ENCODE data around the gene MEF2A.
A peak's percentile ranks its signal among the peaks of the same experiment; 100 is the strongest.

The MEF2A gene

DNA sequence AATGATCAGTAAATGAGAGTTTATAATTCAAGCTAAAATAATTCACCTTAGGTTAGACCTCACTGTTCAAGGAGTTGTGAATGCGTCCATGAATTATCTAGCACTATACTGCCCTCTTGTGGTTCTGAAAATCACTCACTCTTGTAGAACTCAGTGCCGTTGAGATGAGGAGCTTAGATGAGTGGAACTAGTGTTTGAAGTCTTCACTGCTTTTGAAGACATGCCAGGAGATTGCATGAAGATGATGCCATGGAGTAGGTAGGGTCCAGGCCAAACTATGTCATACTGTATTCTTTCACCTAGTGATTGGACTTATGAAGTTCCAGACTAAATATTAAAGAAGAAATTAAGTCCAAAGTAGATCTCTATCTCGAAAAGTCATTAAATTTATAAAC is 138.7 kb downstream of the MEF2A start:
- DNase-seq (ENCODE audit: low read depth), result peak; percentile 71

DNA sequence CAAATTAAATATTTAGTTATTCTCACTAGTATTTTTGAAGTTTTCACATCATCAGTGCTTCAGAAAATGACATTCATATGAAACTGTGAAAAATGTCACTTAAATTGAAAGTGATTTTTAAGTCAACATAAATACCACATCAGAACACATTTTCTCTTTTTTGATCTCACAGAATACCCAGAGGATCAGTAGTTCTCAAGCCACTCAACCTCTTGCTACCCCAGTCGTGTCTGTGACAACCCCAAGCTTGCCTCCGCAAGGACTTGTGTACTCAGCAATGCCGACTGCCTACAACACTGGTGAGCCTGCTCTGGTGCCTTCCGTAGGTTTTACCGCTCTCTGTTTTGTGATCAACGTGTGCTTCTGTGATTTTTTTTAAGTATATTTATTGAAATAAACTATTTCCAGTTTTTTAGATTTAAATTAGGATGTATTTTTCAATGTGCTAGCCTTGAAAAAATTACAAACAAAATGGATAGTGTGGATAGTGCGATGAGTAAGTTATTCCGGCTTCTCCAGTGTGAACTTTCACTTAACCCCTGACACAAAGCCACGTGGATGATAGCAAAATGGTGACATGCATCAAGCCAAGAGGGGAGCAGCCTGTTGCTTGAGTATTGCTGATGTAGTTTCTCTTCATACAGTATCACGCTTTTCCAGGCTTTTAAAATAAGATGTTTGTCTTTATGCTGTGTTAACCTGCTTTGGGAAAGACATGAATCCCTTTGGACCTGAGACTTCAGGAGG is 140.9 kb downstream of the MEF2A start:
- DNase-seq (ENCODE audit: low read depth), result no peak

DNA sequence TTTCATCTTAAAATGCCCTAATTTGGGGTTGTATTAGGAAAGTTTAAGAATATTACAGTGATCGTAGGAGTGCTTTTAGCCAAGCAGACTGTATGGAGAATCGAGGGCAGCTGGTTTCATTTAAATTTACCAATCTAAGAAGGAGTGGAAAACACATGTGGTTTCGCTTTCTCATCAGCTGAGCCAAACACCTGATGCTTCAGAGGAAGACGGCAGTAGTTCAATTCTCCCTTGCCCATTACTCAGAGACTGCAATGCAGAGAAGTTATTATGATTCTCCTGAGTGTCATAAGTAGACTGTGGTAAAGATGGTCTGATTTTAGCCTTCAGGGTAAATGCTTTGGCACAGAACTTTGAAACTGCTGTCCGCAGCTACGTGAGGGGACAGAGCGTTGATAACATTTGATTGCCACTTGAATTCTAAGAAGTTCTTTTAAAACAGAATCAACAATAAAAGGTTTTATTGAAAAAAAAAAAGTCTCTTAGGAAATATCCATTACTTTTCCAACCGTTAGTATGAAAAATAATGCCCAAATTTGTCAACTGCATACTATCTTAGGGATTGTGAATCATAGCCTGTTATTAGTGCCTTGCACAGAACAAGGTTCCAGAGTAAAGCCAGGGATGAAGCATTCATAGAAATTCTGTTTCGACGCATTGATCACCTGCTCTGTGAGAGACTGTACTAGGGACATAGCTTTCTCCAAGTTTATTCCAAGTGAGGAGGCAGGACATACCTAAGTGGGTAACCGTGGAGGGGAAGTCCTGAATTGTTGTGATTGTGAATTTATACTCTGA is 141.9 kb downstream of the MEF2A start:
- DNase-seq (ENCODE audit: low read depth), result no peak

DNA sequence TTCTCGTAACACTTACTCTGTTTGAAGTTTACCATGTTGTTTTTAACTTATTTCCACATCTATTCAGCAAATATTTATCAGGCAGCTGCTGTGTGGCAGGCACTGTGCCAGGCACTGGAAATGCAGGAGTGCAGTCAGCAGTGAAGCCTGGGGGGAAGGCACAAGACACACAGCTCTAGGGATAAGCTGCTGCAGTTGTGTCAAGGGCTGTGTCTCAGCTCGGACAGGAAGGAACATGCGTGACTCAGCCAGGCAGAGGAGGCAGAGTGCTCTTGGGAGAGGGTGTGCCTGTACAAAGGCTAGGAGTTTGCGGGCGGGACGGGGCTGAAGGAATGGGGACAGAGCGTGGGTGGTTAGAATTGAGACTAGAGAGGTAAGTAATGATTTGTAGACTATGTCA is 142.8 kb downstream of the MEF2A start:
- peak; percentile 79 for DNase-seq (ENCODE audit: low read depth)

DNA sequence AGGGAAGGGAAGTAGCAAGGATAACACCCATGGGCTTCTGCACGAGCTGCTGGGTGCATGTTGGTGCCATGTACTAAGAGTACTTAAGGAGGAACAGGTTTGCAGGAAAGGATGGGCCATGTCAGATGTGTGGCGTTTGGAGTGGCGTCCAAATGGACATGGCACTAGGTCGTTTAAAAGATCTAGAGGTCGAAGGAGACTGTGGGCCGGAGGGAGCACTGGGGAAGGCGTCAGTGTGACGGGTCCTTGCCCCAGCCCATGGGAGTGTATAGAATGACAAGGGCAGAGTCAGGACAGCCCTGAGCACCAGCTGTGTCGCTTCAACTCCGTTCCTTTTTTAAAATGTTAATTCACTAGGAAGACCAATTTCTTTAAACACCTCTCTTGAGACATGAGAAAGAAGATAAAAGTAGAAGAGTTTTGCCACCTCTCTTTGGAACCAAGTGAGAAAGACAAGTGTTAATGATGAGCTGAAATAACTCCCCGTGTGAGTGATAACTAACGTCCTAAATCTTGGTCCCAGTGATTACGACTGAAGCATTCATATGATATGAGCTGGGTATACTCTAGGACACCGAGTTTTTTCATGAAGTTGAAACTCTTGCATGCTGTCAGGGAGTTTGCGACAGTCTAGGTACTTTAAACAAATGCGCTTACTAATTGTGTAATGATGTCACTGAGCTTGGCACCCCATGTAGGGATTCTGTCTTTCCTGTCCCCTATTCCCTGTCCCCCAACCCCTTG is 143.6 kb downstream of the MEF2A start:
- no peak for DNase-seq (ENCODE audit: low read depth)

DNA sequence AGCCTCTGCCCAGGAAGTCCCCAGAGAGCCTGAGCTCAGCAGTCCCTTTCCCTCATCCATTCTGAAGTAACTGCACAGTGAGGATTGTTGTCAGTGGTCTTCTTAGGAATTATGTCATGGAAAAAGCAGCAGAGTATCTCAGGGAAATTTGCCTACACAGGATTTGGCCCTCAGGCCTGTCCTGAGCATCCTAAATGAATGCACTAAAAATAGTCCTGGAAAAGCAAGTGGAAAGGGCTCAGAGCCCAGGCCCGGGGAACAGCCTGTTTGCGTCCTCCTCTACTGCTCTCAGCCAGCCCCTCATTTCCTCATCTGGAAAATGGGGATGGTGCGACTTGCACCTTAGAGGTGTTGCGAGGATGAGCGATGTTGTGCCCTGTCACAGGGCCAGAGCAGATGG is 145.8 kb downstream of the MEF2A start:
- no peak for DNase-seq (ENCODE audit: low read depth)

DNA sequence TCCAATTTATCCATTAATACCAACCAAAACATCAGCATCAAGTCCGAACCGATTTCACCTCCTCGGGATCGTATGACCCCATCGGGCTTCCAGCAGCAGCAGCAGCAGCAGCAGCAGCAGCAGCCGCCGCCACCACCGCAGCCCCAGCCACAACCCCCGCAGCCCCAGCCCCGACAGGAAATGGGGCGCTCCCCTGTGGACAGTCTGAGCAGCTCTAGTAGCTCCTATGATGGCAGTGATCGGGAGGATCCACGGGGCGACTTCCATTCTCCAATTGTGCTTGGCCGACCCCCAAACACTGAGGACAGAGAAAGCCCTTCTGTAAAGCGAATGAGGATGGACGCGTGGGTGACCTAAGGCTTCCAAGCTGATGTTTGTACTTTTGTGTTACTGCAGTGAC is 146.6 kb downstream of the MEF2A start:
- DNase-seq (ENCODE audit: low read depth), result no peak

DNA sequence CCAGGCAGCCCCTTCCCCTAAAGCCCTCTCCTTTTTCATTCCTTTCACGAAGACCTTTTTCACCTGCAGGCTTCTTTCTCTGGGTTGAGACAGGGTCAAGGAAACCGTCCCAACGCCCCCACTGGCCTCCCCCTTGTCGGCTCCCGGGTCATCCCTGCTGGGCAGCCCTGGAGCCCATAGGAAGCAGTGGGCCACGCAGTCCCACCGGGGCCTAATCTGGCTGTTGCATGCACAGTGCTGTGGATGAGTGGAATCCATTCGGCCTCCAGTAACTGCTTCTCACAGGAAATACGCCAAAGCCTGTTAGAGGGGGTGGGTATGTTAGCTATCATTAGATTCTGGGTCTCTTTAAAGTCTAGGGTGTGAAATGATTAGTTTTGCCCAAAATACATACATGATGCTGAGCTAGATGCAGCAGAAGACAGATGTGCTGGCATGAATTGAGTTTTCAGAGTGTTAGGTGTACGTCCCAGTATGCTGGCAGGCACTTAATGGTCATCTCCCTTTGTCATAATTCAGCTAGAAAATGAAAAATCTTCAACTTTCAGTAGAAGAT is 150.8 kb downstream of the MEF2A start:
- no peak for DNase-seq (ENCODE audit: low read depth)

DNA sequence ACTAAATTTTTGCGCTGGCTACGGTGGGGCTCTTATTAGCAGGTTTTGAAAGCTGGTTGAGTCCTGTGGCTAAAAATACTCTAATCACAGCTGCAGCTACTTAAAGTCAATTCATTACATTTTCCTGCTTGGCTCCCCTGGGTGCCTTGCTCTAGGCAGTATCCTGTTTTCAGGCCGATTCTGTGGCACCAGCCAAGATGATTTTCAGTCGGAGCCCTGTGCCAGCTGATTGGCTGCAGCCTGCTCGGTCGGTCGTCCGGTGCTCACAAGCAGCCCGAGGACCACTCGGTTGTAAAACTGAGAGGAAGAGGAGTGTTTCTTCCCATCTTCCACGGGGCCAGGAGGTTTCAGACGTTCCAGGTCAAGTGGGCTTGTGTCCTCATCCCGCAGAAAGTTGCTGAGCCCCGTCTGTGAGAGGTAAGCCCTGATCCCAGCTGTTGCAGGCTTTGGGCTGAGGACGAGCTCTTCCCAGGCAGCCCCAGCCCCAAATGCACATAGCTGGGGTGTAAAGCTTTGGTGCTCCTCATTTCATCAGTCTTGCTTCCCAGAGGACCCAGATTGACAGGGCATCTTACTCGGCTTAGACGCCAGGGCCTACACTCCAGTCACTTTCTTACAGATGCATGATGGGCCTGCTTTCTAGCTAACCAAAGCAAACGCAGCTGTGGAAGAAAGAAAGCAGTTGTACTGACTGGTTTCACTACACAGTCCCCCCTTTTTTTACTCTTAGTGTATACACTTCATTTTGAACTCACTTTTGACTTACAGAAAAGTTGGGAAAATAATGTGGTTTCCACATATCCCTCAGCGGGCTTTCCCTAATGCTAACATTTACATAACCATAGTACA is 151.6 kb downstream of the MEF2A start:
- no peak for DNase-seq (ENCODE audit: low read depth)

DNA sequence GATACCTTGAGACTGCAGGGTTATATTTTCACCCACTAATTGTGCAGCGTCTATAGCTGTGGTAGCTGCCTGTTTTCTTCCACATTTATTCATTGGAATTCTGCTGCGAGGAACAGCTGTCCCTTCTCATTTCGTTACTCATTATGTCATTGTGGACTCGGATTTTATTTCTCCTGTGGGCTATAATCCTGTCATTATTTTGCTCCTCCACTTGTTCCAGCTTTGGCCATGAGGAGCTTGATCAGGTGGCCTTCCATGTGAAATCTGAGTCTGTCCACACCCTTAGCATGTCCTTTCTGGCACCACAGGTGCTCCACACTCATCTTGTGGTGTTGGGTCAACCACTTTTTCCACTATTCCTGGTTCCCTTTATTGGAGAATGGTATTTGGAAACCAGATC is 152.6 kb downstream of the MEF2A start:
- no peak for DNase-seq (ENCODE audit: low read depth)

DNA sequence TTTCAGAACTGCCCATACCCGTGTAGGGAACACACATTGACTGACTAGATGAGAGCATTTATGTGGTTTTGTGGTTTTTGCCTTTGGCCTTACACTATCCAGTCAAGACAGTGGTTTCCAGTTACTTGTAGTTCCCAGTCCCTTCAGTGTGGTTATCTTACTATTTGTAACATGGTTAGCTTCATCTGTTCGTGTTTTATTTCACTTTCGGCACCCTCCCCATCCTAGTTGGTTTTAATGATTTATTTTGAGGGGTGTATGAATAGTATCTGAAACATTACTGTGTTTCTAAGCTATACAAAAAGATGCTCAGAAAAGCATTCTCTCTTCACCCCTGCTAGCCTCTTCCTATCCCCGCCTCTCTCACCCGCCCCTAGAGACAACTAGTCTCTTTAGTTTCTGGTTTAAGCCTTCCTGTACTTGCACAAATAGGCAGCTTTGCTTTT is 153.3 kb downstream of the MEF2A start:
- DNase-seq (ENCODE audit: low read depth), result no peak

DNA sequence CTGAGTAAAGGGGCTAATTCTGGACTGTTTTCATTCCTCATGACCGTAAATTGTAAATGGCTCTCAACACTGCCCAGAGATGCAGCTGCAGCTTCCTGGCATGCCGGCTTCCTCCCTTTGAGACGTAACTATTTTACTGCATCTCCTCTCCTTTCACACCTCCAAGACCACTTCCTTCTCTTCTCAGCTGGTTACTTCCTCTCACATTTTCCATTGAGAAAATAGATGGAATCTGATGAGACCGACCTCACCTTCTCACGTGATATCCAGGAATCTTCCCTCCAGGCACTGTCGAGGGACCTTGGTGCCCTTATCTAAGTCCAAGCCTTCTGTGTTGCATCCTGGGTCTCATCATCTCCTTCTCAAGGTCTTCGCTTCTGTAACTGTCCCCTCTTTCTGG is 154.7 kb downstream of the MEF2A start:
- no peak for DNase-seq (ENCODE audit: low read depth)

DNA sequence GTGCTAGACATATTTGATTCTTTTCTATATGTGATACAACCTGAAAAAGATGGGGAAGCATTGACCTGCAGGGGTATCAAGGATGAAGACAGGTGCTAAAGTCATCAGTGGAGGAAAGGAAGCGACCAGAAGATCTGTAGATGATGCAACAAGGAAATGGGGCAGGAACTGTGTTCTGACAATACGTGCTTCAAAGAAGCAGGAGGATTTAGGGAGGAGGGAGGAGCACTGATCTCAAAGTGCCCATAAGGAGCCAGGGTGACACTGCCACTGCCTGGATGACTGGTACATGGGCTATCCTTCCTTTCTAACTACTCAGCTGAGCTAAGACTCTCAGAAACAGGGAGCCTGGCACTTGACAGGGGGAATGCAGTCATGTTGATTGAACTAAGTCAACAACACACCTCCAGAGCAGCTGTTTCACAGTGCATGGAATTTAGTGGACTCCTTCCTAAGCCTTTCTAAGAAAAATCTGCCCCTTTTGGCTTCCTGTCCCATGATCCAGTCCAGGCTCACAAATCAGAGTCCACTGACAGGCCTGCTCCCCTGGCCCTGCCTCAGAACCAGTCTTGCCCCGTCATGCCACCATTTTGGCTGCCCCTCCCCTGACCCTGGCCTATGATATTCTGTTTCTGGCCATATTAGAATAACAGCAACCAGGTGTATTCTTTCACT is 155.5 kb downstream of the MEF2A start:
- no peak for DNase-seq (ENCODE audit: low read depth)

DNA sequence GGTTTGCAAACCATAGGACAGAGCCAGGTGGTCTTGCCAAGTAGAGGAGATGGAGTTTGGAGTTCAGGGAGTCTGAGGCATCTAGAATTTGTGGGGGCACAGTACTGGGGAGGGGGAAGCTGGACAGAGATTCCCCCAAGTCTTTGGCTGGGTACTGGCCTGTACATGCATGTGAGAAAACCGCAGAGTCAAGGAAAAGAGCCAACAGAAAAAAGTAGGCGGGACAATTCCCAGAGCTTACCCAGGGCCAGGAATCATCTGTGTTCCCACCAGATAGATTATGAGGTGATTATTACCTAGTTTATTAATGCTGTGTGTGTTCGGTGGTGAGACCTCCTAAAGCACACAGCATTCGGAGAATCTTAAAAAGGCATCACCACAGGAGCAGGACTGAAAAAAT is 156.1 kb downstream of the MEF2A start:
- DNase-seq (ENCODE audit: low read depth), result no peak

DNA sequence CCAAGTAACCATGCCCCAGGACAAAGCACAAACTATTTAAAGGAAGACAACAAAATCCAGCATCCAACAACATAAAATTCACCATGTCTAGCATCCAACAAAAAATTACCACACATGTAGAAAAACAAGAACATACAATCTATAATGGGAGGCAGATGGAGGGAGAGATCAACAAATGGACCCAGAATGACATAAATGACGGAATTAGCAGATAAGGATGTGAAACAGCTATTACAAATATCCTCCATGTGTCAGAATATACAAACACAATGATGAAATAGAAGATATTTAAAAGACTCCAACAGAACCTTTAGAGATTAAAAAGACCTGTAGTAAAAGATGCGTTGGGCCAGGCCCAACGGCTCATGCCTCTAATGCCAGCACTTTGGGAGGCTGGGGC is 156.6 kb downstream of the MEF2A start:
- no peak for DNase-seq (ENCODE audit: low read depth)

DNA sequence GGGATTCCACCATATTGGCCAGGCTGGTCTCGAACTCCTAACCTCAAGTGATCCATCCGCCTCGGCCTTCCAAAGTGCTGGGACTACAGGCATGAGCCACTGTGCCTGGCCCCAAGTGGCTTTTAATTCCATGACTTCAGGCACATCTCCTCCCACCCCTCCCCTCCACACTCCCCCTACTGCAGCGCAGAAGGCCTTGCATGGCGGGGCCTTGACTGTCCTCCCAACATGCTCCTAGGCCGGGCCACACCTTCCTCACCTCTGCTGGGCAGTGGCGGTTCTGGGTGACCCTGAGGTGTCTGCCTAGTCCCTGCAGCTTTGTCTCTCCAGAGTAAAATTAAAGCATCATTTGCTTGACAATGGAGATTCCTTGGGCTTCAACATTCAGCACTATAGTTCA is 160.5 kb downstream of the MEF2A start:
- DNase-seq (ENCODE audit: low read depth), result no peak

DNA sequence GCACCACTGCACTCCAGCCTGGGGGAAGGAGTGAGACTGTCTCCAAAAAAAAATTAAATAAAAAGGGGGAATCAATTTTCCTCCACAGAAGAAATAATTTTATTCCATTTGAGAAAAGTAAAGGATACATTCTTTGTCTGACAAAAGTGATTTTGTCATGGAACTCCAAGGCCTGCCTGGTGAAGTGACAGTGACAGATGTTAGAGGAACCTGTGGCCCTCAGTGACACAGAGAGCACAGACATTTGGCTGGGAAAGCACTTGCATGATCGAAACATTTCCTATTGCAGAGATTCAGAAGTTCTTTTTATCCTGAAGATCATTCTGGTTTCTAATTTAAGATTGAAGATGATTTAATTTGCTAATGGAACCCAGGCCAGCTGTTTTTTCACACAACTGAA is 161.5 kb downstream of the MEF2A start:
- no peak for DNase-seq (ENCODE audit: low read depth)

DNA sequence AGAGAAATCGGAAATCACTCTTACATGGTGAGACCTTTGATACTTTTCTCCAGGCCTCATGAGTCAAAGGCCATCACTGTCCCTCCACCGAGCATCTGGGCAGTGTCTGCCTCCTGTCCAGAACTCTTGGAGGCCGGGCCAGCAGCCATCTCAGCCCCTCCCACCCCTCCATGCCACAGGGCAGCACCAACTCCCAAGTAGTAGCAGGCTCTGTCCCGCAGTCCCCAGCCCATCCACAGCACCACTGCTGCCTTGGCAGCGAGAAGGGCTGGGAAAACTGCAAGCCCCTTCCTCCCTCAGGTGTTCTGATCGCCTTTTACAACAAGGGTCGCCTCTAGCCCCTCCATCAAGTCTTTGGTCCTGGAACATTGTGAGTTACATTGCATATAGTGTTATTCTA is 161.9 kb downstream of the MEF2A start:
- DNase-seq (ENCODE audit: low read depth), result no peak

DNA sequence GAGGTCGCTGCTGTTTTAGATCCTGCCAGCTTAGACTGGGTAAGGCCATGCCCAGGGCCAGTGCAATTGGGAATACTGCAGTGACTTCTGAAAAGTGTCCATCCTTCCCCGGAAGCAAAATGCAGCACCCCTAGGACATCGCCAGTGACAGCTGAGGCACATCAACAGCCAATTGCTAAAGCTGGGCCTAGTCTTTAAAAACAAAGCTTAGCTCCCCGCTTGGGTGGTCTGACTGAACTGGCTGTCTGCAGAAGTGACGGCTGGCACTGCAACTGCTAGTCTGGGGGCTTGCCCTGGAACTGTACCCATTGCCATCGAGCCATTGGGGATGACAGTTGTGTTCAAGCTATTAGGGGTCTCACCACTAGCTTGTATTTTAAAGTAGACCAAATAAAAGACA is 163.1 kb downstream of the MEF2A start:
- no peak for DNase-seq (ENCODE audit: low read depth)

DNA sequence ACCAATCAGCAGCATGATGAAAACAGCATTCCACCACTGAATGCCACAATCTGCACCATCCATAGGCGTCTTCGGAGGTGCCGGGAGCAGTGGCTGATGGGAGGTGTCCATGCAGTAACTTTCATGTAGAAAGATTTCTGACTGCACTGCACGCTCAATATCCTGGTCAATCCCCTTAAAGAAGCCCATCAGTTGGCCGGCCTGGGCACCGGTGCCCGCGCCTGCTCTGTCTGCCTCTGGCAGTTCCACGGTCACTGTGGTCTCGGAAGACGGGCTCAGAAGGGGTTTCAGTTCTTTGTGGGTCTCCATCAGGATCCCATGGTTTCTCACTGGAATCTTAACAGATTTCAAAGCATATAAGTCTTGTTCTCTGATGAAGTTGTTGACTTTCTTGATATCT is 163.5 kb downstream of the MEF2A start:
- DNase-seq (ENCODE audit: low read depth), result no peak

DNA sequence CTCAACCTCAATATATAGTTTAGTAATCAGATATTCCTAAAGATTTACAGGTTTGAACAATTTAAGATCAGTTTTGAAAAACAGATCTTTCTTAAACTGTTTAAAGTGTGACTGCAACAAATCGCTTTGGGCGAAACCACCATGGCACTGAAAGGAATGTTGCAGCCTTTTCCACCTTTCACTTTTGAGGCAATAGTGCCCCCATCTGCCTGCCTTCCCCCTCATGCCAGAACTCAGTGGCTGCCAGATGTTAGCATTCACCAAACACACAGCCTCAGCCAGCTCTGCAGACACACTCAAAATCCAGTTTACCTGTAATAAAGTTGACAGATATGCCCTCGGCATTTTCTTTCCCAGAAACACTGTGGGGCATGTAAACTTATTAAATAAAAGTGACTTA is 164.1 kb downstream of the MEF2A start:
- DNase-seq (ENCODE audit: low read depth), result no peak

Data from HS-27A (cell line).